GM19372 (cell line): ENCODE results near the gene ZFP36L2.
A peak's percentile ranks its signal among the peaks of the same experiment; 100 is the strongest.

Experiments
- ATAC-seq: cut with Tn5 transposase; IDR thresholded peaks from one replicate; pipeline ENCODE4 v1.9.1; 2021; ENCODE audit warnings: mild to moderate bottlenecking, low read depth, moderate library complexity; ENCODE audit not compliant: unreplicated experiment

ZFP36L2 gene

DNA sequence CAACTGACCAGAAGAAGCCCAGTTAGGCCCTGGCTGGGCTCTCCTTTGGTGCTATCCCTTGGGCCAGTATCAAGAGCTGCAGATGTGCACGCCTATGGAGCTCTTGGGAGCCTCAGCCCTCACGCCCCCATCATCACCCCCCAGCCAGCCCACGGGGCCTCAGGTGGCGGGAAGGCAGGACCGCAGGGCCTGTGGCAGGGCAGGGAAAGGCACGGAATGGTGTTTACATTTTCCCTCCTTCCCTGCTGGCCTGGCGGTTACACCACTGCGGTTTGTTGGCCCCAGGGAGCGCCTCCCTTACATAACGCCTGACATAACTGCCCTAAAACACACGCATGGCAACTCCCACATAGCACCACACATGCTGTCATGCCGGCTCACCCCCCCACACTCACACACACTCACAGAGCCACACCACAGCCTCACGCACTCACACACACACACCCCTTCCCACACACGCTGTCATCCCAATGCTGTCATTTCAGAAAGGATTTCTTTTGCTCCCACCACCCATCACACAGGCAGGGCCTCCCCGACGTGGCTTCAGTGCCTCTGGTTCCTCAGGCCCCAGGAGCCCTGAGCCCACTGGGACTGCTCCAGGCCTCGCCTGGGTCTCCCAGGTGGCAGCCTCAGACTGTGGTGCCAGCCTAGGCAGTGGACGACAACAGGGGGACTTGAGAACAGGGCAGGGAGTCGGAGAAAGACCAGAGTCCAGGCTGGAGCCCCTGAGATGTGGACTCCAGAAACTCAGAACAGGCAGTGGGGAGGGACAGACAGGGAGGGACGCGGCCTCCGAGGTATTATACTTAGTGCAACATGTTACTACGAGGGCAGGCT lies 15.7 kb downstream of the ZFP36L2 start:
- no peak for ATAC-seq

DNA sequence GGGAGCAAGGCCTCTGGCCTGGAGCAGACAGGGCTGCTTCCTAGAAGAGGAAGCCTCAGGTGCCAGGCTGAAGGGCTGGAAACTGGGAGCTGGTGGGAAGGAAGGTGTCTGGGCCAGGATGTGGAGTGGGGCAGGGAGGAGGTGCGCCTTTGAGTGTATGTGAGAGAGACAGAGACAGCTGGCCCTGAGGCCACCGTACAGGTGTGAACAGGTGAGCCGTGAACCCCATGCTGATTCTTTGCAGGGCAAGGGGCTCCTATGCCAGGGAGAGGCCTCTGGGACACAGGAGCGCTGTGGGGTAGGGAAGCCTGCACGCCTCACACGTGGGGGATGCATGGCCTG lies 16.3 kb downstream of the ZFP36L2 start:
- ATAC-seq: no peak

DNA sequence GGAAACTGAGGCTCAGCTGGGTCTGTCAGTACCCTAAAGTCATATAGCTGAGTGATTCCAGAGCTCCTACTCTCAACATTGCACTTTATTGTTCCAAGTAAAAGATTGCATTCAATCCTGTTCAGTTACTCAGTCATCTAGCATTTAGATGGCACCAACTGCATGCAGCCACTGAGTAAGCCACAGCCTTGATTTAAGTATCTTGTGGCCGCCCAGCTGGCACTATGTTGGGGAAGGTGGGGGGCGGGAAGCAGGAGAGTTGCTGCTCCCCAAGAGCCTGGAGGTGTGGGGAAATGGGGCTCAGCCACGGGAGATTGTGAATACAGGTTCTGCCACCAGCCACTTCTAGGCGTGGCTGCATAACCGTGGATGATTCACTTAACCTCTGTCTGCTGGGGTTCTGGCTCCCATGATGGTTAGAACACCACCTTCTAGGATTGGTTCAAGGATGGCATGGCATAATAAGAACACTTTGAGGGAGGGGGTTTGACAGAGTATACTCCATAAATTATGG lies 17.1 kb downstream of the ZFP36L2 start:
- ATAC-seq: no peak

DNA sequence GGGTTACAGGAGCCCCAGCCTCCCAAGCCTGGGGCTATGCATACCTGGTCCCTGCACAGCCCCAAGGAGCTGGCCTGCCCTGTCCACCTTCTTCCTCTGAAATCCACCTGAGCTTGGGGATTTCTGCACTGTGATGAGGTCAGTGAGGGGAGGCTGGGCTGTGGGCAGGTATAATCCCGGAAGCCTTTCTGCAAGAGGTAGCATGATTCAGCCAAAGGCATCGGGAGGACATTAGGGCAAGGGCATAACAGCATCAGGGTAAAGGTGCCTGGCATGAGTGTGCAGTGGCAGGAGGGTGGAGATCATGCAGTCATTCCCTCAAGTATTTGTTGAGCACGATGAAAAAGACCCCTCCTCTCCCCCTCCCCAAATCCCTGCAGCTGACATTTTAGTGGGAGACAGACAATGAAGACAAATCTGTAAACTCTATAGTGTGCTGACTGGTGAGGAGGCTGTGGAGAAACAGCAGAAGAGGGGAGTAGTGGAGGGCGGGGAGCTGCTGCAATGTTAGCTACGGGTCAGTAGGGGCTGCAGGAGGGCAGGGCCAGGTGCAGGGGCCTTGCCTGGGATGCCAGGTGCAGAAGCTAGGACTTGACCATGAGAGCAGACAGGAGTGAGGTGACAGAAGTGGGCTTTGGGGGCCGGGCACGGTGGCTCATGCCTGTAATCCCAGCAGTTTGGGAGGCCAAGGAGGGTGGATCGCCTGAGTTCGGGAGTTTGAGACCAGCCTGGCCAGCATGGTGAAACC lies 18.7 kb downstream of the ZFP36L2 start:
- no peak for ATAC-seq

DNA sequence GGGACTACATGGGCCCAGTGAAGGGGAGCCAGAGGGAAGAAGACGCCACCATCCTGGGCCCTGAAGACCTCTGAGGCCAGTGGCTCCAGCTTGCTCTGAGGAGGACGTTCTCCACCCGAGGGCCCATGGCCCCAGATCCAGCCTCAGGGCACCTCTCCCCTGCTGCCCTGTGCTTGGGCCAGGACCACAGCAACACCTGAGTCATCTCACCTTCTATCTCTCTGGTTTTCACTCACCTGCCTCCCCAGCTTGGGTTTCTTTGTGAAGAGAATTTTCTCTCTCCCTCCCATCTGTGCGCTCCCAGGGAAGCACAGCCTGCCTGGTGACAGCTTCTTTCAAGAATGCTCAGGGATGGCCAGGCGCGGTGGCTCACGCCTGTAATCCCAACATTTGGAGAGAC lies 19.8 kb downstream of the ZFP36L2 start:
- ATAC-seq: no peak

DNA sequence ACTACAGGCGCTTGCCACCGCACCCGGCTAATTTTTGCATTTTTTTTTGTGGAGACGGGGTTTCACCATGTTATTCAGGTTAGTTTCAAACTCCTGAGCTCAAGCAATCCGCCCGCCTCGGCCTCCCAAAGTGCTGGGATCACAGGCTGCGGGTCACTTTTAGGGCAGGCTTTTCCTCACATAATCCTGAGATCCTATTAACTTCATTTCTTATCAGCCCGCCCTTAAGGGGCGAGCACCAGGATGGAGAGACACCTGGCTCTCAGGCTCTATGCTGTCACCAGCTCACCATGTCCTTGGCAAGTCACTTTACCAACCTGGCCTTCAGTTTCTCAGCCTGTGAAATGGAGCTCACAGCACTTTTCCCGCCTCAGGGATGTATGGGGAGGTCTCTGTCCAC lies 23.0 kb downstream of the ZFP36L2 start:
- ATAC-seq: no peak

DNA sequence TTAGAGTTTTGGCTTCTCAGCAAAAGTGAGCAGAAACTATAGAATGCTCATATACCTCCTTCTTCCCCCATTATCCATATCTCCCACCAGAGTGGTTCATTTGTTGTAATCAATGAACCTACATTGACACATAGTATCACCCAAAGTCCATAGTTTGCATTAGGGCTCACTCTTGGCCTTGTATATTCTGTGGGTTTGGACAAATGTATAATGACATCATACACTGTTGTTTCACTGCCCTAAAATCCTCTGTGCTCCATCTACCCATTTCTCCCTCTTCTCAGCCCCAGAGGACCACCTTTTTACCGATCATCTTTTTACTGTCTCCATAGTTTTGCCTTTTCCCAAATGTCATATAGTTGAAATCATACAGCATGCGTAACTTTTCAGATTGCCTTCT lies 24.1 kb downstream of the ZFP36L2 start:
- no peak for ATAC-seq

DNA sequence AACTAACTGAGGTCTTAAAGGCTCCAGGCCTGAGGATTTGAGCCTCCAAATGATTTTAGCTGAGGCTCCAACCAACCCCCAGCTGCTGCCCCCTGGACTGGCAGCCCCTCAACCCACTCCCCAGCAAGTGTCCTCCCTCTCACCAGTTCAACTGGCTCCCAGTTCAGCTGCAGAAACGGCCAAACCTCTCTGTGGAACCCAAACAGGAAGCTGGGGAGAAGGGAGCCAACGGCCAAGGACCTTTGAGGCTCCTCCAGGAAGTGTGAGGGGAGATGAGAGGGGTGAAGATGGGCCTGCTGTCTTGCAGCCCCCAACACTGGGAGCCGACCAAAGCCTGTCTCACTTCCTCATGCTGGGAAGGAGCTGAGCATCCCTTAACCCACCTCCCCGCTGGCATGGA lies 24.9 kb downstream of the ZFP36L2 start:
- no peak for ATAC-seq

DNA sequence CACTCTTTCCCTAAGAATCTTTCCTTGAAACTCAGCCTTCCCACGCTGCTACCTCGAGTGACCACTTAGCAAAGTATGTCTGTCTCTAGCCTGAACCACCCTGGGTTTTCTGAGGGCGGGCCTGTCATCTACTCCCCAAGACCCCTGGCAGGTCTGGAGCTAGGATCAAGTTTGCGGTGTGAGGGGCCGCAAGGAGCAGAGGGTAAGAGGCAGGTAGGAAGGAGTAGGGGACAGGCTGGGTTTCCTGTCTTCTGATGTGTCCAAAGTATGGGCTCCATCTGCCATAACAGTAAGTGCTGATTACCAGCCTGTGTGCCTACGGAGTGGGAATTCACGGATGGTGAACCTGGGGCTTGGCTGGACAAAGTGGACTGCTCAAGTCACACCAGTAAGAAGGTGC lies 25.4 kb downstream of the ZFP36L2 start:
- ATAC-seq: no peak

DNA sequence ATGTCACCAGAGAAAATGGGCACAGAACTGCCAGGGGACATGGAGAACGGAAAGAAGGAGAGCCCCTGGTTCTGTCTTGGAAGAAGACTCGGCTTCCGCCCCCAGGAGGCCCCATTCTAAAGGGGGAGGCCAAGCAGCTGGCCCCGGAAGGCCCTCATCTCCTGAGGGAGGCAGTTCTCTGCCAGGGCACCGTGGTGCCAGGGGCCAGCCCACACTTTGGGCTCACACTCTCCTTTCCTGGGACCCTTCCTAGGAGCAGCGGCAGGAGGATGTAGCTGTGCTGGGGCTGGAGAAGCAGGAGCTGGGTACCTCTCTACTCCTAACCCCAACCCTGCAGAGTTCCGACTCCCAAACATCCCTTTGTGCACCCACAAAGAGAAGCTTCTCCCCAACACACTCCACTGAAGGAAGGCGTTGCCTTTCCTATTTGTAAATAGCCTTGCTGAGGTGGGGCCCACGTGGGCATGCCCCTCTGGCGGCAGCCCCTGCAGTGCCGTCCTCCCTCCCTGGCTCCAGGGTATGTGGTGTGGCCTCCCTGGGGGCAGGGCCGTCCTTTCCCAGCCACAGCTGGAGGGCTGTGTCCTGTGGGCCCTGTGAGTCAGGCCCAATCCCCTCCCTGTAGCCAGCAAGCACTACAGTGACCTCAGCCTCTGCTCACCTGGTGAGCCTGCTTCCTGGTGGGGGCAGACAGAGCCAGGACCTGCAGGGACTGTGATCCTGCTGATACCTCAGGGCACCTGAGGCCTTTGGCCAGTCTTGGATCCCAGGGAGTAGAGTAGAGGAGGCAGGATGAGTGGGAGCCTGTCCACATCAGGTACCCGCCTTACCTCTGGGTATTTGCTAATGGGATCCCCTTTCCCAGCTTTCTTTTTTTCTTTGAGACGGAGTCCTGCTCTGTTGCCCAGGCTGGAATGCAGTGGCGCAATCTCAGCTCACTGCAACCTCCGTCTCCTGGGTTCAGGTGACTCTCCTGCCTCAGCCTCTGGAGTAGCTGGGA lies 26.6 kb downstream of the ZFP36L2 start:
- ATAC-seq: no peak

DNA sequence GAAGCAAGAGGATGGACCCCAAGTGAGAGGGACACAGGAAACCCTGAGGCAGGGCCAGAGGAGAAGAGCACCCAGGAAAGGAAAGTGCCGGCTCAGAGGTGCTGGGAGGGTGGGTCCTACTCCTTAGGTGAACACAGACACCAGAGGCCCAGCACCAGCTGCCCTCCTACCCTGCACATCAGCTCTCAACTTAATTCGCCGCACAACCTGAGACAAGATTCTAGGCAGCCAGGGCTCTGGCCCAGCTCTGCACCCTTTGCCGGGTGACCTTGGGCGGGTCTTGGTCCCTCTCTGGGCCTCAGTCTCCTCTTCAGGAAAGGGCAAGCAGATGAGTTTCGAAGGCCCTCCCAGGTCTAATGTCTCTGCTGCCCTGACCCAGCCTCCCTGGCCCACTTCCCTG lies 28.1 kb downstream of the ZFP36L2 start:
- no peak for ATAC-seq

DNA sequence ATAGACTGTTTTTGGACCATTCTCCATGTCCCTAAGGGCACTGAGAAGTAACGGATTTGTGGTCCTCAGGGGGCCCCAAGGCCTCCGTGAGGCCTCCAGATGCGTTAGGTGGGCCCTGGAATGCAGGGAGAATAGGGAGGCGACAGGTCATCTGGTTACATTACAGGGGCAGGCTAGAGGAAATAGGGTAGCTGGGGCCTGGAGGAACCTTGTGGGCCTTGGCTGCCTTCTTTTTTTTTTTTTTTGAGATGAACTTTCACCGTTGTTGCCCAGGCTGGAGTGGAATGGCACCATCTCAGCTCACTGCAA lies 28.9 kb downstream of the ZFP36L2 start:
- ATAC-seq: no peak

DNA sequence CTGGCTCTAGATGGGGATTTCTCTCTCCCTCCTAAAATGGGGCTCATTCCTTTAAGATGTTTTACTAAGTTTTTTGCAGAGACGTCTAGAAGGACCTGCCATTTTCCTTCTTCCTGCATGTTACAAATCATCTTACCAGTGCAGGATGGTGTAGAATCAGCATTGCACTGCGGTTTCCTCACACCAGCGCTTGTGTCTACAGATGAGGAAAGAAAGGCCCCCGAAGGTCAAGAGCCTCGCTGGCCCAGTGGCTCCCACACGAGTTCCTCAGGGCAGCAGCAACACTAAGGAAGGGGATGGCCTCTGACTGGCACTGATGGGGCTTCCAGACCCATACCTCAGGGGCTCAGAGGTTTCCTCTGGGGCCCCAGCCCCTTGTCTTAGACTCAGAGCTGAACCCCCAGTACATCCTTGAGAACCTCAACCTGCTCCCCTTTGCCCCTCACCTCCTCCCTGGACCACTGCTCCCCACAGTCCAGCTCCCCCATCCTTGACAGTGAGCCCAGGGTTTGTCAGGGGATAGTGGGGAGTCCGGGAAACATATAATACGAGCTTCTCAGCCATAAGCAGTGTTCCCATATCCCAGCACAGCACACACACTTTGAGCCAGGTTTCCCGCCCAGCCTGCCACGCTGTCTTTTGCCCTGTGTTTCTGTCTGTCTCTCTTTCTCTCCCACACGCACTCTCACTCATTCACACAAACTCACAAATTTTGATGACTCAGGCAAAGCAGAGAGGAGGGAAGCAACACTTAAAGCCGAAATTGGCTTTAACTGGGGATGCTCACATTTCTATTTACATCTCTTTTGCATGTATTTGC lies 29.4 kb downstream of the ZFP36L2 start:
- no peak for ATAC-seq

DNA sequence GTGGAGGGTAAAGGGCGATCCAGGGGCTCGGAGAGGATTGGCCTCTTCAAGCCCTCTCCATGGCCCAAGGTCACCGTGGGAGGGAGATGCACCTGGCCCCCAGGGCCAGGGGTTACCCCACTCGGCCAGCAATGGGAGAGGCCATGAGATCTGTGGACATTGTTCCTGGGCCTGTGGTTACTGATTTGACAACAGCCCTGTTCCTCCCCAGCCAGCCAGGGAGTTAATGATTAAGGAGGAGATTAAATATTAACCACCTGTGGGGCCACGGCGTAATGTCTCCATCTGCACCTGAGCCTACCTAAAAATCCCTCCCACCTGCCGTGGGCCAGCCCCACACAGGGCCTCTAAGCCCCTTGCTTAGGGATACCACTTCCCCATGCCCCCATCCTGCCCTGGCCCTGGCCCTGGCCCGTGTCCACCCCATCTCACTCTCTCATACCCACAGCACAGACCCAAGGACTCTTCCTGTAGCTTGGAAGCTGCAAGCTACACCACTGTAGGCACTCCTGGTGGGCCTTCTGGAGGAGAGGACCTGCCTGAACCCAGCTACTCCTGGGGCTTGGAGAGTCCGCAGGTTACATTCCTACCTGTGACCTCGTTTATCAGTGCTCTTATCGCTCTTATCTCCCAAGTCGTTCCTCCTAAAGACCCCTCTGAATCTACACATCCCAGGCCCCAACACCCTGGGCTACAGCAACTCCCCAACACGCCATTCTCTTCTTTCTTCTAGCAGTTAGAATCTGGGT lies 32.1 kb downstream of the ZFP36L2 start:
- ATAC-seq: peak; percentile 56

DNA sequence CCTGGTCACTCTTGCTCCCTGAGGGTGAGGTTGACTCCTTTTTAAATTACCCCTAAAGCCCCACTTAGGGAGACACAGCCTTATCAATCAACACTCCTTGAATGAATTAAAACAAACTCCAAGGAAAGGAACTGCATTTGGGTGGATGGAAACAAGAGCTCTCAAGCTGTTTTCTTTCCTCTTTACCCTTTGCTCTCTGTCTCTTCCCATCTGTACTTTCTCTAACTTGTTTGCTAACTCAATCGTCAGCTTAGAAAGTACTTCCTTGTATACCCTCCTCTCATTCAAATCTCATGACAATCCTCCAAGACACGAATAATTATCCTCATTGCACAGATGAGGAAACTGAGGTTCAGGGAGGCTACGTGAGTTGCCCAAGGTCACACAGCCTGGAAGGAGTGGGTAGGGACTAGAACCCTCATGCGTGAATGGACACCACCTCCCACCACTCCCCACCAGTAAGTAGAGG lies 32.7 kb downstream of the ZFP36L2 start:
- ATAC-seq: no peak

DNA sequence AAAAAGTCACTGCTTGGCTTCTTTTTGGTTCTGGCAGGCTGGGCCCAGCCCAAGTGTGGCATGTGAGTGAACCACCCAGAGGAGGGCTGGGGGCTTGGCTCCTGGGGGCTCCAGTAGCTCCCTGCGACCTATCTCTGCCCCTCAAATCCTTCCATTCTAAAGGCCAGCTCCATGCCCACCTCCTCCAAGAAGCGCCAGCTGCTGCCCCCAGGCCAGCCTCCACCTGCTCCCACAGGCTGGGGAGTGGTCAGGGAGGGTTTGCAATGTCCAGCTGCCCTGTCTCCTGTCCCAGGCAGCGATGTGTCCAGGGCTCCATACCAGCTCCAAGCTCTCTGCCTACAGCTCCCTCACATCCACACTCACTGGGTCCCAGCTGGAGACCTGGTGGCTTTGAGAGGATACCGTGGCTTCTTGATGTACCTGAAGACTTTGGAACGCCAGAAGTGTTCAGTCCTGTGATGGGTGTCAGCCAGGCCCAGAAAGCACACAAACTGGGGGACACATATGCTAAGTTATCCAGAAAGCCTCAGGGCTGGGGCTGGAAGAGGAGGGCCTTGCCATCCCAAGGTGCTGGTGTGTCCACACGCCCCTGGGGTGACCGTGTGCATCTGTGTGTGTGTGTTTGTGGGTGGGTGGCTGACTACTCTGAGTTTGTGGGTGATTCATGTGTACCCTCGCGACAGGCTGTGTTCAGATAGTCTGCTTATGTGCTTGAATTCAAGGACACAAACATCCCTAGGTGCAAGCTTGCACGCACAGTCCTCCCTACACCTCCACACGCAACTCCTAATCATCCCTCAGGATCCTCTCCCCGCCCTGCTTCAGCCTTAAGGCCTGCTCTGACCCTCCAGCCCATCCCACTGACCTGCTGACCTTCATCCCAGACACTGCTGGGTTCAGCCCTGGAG lies 33.4 kb downstream of the ZFP36L2 start:
- no peak for ATAC-seq

DNA sequence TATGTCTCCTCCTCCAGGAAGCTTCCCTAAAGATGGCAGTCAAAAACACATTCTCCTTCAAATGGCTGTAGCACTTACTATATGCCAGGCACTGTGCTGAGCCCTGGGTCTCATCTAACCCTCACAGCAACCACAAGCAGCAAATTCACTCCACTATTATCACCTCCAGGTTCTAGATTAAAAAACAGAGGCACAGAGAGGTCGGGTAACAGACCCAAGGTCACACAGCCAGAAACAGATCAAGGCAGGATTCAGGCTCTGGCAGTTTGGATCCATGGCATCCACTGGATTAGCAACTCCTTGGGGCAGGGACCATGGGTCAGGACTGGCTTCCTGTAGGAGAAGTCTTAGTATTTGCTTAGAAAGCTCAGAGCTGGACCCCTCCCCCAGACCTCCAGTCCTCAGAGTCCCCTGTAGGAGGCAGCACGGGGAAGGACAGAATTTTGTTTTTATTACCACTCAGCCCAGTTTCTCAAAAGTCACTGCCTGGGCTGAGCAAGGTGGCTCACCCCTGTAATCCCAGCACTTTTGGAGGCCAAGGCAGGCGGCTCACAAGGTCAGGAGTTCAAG lies 34.4 kb downstream of the ZFP36L2 start:
- ATAC-seq: no peak
